Uterus (tissue), 4 donors: ENCODE measurements around the gene NXF3. TPM values are rescaled to one million over a fixed set of nuclear protein-coding genes. Genes with fewer than 3 reads are reported as not detected.

Experiments used
- DNase-seq, 2 donors: peaks; one replicate each; pipeline ENCODE4 v3.0.0-alpha.2; 2019 to 2020
- H3K27ac ChIP-seq, 2 donors: fragments of 200-600 bp; sonication (generic); 1 replicate in 1 of 2; 2 replicates in 1 of 2; pipeline ENCODE4 v1.5.1; 2016 to 2018
- H3K27me3 ChIP-seq, 2 donors: fragments of 200-600 bp; sonication (generic); one replicate each; pipeline ENCODE4 v1.5.1; 2018 to 2019; ENCODE audit warnings: control low read depth in 1 of 2
- H3K36me3 ChIP-seq, 2 donors: fragments of 200-600 bp; sonication (generic); one replicate each; pipeline ENCODE4 v1.5.1; 2019; ENCODE audit warnings: control low read depth in 1 of 2
- H3K4me1 ChIP-seq, 2 donors: fragments of 200-600 bp; sonication (generic); one replicate each; pipeline ENCODE4 v1.5.1; 2018 to 2019; ENCODE audit warnings: control low read depth in 1 of 2
- H3K4me3 ChIP-seq, 2 donors: fragments of 200-600 bp; sonication (generic); 1 replicate in 1 of 2; 2 replicates in 1 of 2; pipeline ENCODE4 v1.5.1; 2018 to 2019; ENCODE audit warnings: mild to moderate bottlenecking in 1 of 2
- H3K9me3 ChIP-seq, 2 donors: fragments of 200-600 bp; sonication (generic); one replicate each; pipeline ENCODE4 v1.5.1; 2019; ENCODE audit warnings: control low read depth in 1 of 2
- POLR2A ChIP-seq, 2 donors: fragments of 450-650 bp; IDR thresholded peaks; one replicate each; pipeline ENCODE4 v1.6.1; 2016; ENCODE audit warnings: antibody characterized with exemption in 2 of 2, mild to moderate bottlenecking in 1 of 2, moderate library complexity in 1 of 2
- intact Hi-C: fragments of 100-400 bp; cut with DNase I; formaldehyde crosslinking; loops from one replicate; pipeline ENCODE4 v1.15.1; 2023; ENCODE audit warnings: low total_unique reads
- total RNA-seq, 4 donors: library from RNA; depleted of rRNA in 3 of 4; stranded (reverse); fragments of >200 nt in 3 of 4; gene quantifications; one replicate each; pipeline versions ENCODE4 v1.1.0 to v1.2.4, GENCODE V29; 2014 to 2023
- TF ChIP-seq, protein P1 (sequence below), 4 experiments: fragments of 200-600 bp in 2 of 4; fragments of 450-650 bp in 2 of 4; sonication (generic) in 2 of 4; IDR thresholded peaks; one replicate each; pipeline ENCODE4 v1.5.1; 2016 to 2019; ENCODE audit warnings: antibody characterized with exemption in 4 of 4, mild to moderate bottlenecking in 2 of 4, moderate library complexity in 1 of 4
- donor health status: DM: yes; HTN: yes; CAD: no.

NXF3 gene
- total RNA-seq, 4 donors from 2014 or later: 0.35 to 0.67 TPM; not detected in 2

DNA sequence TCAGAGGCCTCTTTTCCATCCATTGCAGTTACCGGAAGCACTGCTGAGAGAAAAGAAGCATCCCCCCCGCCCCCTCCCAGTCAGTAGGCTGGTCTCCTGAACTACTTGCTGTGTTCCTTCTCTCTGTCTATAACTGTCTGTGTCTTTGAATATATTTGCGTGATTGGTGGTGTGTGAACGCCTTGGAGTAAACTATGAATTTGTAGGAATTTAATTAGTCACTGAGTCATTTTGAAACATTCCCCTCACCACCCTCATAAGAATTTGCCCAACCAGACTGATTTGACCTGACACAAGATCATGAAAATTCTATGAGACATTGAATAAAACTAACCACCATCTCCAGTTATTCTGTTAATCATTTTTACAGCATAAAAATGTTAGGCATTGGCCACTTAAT lies 6.7 kb upstream of the NXF3 start:
- intact Hi-C loops: no loop called here
- Histone ChIP-seq H3K27me3 (no peaks in the 10 kb centered on the region), H3K4me3 (no peak overlapping the region), H3K36me3 (no peaks in the 10 kb centered on the region), H3K4me1 (no peaks in the 10 kb centered on the region), H3K27ac (no peak overlapping the region), H3K9me3 (no peaks in the 10 kb centered on the region)
- TF ChIP-seq, protein P1, sequence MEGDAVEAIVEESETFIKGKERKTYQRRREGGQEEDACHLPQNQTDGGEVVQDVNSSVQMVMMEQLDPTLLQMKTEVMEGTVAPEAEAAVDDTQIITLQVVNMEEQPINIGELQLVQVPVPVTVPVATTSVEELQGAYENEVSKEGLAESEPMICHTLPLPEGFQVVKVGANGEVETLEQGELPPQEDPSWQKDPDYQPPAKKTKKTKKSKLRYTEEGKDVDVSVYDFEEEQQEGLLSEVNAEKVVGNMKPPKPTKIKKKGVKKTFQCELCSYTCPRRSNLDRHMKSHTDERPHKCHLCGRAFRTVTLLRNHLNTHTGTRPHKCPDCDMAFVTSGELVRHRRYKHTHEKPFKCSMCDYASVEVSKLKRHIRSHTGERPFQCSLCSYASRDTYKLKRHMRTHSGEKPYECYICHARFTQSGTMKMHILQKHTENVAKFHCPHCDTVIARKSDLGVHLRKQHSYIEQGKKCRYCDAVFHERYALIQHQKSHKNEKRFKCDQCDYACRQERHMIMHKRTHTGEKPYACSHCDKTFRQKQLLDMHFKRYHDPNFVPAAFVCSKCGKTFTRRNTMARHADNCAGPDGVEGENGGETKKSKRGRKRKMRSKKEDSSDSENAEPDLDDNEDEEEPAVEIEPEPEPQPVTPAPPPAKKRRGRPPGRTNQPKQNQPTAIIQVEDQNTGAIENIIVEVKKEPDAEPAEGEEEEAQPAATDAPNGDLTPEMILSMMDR (IDR thresholded peaks at IDR 0.05): no peak
- no peak for TF ChIP-seq POLR2A (IDR thresholded peaks at IDR 0.05)
- DNase-seq: no peak

DNA sequence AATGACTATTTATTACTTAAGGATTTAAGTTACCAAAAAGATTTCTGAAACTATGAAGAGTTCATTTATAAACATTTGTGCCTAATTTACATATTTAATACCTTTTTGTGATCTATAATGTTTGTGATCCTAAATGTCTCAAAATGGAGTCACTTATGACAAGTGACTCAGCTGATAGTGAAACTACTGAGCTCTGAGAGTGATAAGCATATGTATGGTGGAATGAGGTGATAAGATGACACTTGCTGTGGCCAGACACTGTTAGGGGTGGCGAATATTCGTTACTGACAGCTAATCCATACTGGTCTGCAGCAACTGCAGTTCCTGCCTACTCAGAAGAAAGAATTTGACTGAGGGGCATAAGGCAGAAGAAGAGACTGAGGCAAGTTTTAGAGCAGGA lies 5.5 kb upstream of the NXF3 start:
- no peak for TF ChIP-seq POLR2A (IDR thresholded peaks at IDR 0.05)
- TF ChIP-seq, protein P1 (IDR thresholded peaks at IDR 0.05): no peak
- intact Hi-C loops: no loop called here
- DNase-seq: no peak
- H3K4me1 ChIP-seq: no peaks in the 10 kb centered on the region
- H3K9me3 ChIP-seq: no peaks in the 10 kb centered on the region
- H3K27ac ChIP-seq: no peak overlapping the region
- H3K4me3 ChIP-seq: no peak overlapping the region
- H3K36me3 ChIP-seq: no peaks in the 10 kb centered on the region
- no peaks in the 10 kb centered on the region for H3K27me3 ChIP-seq

DNA sequence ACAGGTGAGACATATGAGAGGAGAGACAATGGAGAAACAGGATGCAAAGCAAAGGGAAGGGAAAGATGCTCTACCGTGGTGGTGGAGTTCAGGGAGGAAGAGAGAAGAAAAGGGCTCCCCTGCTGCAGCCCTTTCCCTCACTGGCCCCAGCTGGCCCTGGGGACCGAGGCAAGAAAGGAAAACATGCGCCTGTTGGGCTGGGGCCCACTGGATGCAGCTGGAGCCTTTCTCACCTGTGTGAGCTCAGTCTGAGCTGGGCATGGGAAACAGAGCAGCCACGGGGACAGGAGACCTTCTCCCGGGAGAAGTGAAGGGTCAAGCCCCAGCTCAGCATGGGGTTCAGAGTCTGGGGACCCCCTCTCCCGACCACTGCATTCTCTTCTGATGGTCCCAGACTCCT lies 11.9 kb downstream of the NXF3 start:
- Histone ChIP-seq H3K4me3 (no peak overlapping the region), H3K4me1 (no peaks in the 10 kb centered on the region), H3K9me3 (no peaks in the 10 kb centered on the region), H3K27me3 (no peaks in the 10 kb centered on the region), H3K27ac (no peak overlapping the region), H3K36me3 (no peaks in the 10 kb centered on the region)
- intact Hi-C loops: no loop called here
- no peak for DNase-seq
- TF ChIP-seq POLR2A (IDR thresholded peaks at IDR 0.05): no peak
- TF ChIP-seq, protein P1 (IDR thresholded peaks at IDR 0.05): no peak

DNA sequence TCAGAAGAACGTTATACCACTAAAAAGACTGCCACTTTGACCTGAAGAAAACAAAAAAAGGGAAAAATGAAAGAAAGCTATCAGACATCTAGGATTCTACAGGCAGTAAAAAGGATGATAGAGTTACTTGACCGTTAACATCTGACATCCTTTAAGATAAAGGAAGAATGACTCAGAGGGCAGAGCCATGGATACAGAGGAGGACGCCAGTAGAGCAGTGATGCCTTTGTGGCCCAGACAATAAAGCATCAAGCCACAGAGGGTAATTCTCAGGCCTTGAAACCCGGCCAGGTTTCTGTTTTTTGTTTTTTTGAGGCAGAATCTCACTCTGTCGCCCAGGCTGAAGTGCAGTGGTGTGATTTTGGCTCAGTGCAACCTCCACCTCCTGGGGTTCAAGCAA lies 19.5 kb downstream of the NXF3 start:
- TF ChIP-seq POLR2A (IDR thresholded peaks at IDR 0.05): no peak
- TF ChIP-seq, protein P1 (IDR thresholded peaks at IDR 0.05): no peak
- Histone ChIP-seq H3K36me3 (no peaks in the 10 kb centered on the region), H3K27me3 (no peaks in the 10 kb centered on the region), H3K9me3 (no peaks in the 10 kb centered on the region), H3K4me1 (no peaks in the 10 kb centered on the region), H3K27ac (no peak overlapping the region), H3K4me3 (no peak overlapping the region)
- no peak for DNase-seq
- intact Hi-C loops: no loop called here

DNA sequence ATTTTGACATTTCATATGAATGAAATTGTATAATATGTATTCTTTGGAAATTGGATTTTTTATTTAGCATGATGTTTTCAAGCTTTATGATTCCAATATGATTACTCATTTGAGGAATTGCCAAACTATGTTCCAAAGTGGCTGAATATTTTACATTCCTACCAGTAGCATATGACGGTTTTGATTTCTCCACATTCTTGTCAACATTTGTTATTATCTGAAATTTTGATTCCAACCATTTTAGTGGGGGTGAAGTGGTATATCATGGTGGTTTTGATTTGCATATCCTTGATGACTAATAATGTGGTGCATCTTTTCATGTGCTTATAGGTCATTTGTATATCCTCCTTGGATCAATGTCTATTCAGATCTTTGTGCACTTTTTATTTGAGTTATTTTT lies 26.3 kb downstream of the NXF3 start:
- intact Hi-C loops: no loop called here

More for the DNA sequence above, 26.3 kb downstream of the NXF3 start:
- H3K9me3 ChIP-seq: no peaks in the 10 kb centered on the region
- H3K36me3 ChIP-seq: no peaks in the 10 kb centered on the region
- DNase-seq: no peak
- H3K4me3 ChIP-seq: no peak overlapping the region
- no peak overlapping the region for H3K27ac ChIP-seq
- H3K27me3 ChIP-seq: no peaks in the 10 kb centered on the region
- H3K4me1 ChIP-seq: no peaks in the 10 kb centered on the region
- no peak for TF ChIP-seq POLR2A (IDR thresholded peaks at IDR 0.05)
- TF ChIP-seq, protein P1 (IDR thresholded peaks at IDR 0.05): no peak
